Forelimb muscle (tissue), 1 donor: Measurements from ENCODE around the gene NFATC3. TPM values are rescaled to one million over a fixed set of nuclear protein-coding genes. Genes with fewer than 3 reads are reported as not detected.
"Not testable (repeated sequence)": the region's sequence is repeated elsewhere in the genome, so short reads cannot be mapped to it uniquely, and the experiment has no call there.

Source experiments
- DNase-seq: peaks from one replicate; pipeline ENCODE4 v3.0.0-alpha.2; 2013; ENCODE audit warnings: low read depth
- polyA plus RNA-seq: library from polyadenylated mRNA; unstranded; fragments of 120-200 nt; gene quantifications from one replicate; pipeline ENCODE4 v1.2.1, GENCODE V29; 2013; ENCODE audit not compliant: insufficient read length

The NFATC3 gene
- polyA plus RNA-seq, 1 donor, result 27.6 TPM

DNA sequence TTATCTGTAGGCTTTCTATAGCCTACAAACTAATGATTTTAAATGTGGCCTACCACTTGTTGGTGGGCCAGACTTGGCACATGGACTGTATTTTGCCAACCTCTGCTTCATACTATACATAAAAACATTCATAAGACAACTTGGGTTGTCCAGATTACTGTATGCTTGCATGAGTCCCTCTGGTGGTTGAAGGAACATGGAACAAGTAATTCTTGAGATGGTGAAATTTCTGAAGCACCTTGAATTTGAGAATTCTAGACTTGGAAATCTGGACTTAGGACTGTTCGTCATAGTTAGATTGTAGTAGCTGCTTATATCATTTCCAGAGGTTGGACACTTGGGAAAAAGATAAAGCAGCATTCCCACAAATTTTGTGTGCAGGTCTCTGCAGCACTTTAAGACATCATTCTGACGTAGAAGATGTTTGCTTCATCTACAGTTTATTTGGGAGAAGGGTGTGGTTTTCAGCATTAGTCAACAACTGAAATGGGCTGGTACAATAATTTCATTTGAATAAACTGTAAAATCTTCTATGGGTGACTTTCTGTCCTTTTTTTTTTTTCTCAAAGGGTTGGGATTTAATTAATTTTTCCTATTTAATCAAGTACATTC, 31.2 kb downstream of the NFATC3 start:
- DNase-seq, result no peak

DNA sequence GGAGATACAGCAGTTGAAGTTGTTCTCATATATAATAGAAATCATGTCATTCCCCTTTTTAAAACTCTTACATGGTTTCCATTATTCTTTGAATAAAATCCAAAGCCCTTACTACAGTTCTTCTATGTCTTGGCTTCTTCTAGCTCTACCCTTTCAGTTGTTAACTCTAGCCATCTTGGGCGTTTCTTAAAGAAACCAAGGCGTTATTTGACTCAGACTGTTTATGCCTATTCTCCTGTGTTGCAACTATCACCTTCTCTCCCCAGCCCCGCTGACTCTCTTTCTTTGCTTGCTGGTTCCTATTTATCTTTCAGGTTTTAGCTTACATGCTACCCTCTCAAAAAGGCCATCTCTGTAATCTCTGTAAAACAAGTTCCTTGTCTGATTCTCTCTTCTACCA, 32.7 kb downstream of the NFATC3 start:
- no peak for DNase-seq

DNA sequence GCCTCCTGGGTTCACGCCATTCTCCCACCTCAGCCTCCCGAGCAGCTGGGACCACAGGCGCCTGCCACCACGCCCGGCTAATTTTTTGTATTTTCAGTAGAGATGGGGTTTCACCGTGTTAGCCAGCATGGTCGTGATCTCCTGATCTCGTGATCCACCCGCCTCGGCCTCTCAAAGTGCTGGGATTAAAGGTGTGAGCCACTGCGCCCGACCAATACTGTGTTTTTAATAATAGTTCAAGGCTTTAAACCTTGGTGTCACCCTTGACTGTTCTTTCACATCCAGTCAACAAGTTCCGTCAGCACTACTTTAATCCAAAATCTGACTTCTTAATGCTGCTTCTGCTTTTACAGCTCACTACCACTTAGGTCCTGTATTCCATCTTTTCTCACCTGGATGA, 33.8 kb downstream of the NFATC3 start:
- DNase-seq, result not testable (repeated sequence)

DNA sequence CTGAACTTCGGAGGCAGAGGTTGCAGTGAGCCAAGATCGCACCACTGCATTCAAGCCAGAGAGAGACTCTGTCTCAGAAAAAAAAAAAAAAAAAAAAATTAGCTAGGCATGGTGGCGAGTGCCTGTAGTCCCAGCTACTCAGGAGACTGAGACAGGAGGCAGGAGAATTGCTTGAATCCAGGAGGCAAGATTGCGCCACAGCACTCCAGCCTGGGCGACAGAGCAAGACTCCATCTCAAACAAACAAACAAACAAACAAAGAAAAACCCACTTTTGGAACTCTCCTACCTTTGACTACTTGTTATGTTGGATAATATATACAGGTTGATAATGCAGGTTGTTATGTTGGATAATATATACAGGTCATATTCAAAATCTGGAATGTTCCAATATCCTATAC, 35.3 kb downstream of the NFATC3 start:
- DNase-seq, result not testable (repeated sequence)

DNA sequence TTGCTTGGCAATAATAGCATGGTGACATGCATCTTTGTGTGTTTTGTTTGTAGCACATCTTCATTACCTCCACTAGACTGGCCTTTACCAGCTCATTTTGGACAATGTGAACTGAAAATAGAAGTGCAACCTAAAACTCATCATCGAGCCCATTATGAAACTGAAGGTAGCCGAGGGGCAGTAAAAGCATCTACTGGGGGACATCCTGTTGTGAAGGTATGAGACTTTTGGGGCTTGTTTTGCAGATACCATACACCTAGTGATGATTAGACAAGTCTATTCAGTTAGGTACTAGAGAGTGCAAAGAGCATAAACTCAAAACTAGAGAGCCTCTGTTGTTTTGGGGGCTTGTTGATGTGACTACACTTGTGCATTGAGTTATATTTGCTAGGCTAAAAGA, 41.2 kb downstream of the NFATC3 start:
- no peak for DNase-seq

DNA sequence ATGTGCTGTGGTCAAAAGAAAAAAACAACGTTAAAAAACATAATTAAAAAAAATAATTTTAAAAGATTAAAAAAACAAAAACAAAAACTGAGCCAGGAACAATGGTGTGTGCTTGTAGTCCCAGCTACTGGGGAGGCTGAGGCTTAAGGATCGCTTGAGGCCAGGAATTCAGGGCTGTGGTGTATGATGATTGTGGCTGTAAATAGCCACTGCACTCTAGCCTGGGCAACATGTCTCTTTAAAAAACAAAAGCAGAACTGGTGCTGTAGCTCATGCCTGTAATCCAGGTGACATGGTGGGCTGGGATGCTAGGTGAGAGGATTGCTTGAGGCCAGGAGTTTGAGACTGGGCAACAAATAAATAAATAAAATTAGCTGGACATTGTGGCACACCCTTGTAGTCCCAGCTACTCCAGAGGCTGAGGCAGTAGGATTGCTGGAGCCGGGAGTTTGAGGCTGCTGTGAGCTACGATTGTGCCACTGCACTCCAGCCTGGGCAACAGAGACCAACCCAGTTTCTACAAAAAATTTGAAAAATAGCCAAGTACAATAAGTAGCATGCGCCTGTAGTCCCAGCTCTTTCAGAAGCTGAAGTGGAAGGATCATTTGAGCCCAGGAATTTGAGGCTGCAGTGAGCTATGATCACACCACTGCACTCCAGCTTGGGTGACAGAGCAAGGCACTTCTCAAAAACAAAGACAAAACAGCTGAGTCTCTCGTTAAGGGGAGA, 43.6 kb downstream of the NFATC3 start:
- no peak for DNase-seq

- no peak for DNase-seq
Observed at GRCh38 chr16:68130520-68130919, 45.4 kb downstream of the NFATC3 start.

DNA sequence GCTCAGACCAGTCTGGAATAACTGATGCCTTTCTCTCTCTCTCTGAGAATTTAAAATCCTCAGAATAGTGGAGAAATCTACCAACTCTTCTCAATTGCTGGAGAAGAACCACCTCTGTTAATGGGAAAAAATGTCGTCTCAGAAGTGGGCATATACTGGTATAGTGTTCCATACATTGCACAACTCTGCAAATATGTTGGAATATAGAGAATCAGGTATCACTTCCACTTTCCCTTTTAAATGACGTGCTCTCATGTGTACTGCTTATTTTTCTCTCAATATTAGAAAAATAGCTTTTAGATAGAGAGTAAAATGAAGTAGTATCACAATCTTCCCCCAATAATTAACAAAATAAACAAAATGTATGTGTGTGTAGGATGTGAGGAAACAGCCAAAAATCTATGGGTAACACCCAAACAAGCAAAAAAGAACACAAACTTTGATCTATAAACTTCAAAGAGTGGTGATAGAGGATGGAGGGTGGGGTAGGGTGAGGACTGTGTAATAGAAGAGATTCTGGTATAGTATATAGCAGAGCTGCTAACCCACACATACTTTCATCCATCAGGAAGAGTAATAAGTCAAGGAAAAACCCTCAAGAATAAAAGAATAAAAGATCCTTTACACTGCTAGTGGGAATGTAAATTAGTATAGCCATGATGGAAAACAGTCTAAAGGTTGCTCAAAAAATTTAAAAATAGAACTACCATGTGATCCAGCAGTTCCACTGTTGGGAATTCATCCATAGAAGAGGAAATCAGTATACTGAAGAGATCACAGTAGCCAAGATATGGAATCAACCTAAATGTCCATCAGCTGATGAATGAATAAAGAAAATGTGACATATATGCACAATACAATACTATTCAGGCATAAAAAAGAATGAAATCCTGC, 46.9 kb downstream of the NFATC3 start:
- no peak for DNase-seq

- DNase-seq, result not testable (repeated sequence)
Observed at GRCh38 chr16:68133000-68133399, 47.8 kb downstream of the NFATC3 start.

- DNase-seq, result no peak
Observed at GRCh38 chr16:68134644-68135043, 49.5 kb downstream of the NFATC3 start.

GRCh38 chr16:68136515-68136914, 51.3 kb downstream of the NFATC3 start:
- no peak for DNase-seq

GRCh38 chr16:68144008-68144407, 58.8 kb downstream of the NFATC3 start:
- peak; percentile 45 for DNase-seq

DNA sequence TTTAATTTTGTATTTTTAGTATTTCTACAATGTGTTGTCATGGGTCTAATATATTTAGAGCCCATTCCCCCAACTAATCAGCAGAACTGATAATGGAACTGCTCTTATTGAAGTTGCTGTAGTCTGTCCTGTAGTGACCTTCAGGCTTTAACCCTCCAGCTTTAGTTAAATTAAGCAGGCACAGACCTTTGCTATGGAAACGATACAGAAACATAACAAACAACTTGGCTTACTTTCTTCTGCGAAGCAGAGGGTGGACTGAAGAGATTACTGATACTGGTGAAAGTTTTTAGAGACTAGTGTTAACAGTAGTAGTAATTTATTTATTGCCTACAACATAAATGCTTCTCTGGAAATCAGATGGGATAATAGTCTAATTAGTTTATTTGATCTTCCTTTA, 61.4 kb downstream of the NFATC3 start:
- peak; percentile 35 for DNase-seq

- no peak for DNase-seq
Observed at GRCh38 chr16:68147444-68147843, 62.3 kb downstream of the NFATC3 start.

GRCh38 chr16:68149596-68149995, 64.4 kb downstream of the NFATC3 start:
- DNase-seq, result no peak

DNA sequence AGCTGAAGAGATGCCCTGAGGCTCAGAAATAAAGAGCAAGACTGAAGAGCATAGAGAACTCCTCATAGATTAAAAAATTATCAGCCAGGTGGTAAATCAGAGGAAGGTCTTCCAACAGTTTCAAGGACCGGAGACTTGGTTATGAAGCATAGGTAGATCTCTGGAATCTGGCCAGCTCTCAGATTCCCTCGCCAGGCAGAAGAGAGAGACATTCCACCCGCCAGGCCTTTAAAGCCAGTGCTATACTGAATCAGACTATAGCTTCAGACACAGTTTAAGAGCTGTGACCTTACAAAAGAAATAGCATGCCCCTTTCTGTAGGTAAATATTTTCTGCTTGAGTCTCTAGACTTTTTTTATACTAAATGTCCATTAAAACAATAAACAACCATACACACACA, 70.3 kb downstream of the NFATC3 start:
- DNase-seq, result no peak

- no peak for DNase-seq
Observed at GRCh38 chr16:68162413-68162812, 77.2 kb downstream of the NFATC3 start.

DNA sequence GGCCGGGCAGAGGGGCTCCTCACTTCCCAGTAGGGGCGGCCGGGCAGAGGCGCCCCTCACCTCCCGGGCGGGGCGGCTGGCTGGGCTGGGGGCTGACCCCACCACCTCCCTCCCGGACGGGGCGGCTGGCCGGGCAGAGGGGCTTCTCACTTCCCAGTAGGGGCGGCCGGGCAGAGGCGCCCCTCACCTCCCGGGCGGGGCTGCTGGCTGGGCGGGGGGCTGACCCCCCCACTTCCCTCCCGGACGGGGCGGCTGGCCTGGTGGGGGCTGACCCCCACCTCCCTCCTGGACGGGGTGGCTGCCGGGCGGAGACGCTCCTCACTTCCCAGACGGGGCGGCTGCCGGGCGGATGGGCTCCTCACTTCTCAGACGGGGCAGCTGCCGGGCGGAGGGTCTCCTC, 78.1 kb downstream of the NFATC3 start:
- not testable (repeated sequence) for DNase-seq

DNA sequence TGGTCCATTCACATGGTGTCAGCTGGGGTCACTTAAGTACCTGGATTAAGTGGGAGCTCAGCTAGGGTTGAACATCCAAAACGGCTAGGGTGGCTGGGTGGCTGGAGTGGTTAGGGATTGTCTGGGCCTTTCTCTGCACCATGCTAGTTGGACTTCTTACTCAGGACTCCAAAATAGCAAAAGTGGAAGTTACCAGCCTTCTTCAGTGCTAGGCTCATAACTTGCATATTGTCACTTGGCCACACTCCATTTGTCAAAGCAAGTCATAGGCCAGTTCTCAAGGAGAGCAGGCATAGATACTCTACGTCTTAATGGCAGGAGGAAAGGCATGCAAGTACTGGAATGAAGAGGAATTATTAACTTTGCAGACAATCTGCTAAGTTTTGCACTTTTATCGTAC, 81.1 kb downstream of the NFATC3 start:
- DNase-seq, result no peak

DNA sequence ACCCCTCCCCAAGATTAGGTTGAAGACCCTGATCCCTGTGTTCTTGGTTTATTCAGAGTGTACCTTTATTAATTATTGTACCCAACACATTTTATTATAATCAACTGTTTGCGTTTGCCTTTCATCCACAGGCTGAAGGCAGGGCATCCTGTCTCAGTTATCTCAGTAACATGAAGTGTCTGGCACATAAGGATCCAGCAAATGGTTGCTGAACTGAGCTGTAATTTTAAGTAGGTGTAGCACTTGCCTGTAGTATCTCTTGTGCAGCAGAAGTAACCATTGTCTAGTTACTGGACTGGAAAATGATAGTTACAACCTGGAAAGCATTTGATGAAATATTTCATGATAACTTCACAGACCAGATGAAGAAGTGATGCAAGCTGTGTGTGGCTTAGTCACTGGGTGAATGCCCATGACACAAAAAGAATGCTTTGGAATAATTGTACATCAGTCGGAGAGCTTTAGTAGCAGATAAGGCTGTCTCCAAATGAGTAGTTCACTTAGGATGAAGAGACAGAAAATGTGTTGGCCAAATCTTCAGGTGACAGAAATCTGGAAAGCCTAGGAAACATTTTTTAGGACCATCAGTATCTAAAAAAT, 94.1 kb downstream of the NFATC3 start:
- no peak for DNase-seq

- DNase-seq, result no peak
Observed at GRCh38 chr16:68179855-68180254, 94.7 kb downstream of the NFATC3 start.

DNA sequence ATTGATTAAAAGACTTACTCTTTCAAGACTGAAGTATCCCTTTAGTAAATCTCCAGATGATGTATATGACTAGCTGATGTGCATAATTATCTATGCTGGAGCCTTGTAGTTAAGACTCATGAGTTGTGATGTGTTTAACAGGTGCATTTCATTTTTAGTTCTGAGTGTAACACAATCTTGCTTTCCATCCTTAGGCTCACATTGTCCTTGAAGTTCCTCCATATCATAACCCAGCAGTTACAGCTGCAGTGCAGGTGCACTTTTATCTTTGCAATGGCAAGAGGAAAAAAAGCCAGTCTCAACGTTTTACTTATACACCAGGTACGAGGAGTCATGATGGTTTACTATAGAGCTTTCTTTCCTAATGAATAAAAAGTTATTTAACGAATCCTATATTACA, 97.9 kb downstream of the NFATC3 start:
- DNase-seq, result no peak
